ENCODE measurements around the gene DTL. TPM values are rescaled to one million over a fixed set of nuclear protein-coding genes. Genes with fewer than 3 reads are reported as not detected.

The DTL gene, protein sequence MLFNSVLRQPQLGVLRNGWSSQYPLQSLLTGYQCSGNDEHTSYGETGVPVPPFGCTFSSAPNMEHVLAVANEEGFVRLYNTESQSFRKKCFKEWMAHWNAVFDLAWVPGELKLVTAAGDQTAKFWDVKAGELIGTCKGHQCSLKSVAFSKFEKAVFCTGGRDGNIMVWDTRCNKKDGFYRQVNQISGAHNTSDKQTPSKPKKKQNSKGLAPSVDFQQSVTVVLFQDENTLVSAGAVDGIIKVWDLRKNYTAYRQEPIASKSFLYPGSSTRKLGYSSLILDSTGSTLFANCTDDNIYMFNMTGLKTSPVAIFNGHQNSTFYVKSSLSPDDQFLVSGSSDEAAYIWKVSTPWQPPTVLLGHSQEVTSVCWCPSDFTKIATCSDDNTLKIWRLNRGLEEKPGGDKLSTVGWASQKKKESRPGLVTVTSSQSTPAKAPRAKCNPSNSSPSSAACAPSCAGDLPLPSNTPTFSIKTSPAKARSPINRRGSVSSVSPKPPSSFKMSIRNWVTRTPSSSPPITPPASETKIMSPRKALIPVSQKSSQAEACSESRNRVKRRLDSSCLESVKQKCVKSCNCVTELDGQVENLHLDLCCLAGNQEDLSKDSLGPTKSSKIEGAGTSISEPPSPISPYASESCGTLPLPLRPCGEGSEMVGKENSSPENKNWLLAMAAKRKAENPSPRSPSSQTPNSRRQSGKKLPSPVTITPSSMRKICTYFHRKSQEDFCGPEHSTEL
- total RNA-seq (2022; extraction: Qiagen RNA extraction) = 18.8 to 24.8 TPM (median 20.6 TPM) in 5 replicates

DNA sequence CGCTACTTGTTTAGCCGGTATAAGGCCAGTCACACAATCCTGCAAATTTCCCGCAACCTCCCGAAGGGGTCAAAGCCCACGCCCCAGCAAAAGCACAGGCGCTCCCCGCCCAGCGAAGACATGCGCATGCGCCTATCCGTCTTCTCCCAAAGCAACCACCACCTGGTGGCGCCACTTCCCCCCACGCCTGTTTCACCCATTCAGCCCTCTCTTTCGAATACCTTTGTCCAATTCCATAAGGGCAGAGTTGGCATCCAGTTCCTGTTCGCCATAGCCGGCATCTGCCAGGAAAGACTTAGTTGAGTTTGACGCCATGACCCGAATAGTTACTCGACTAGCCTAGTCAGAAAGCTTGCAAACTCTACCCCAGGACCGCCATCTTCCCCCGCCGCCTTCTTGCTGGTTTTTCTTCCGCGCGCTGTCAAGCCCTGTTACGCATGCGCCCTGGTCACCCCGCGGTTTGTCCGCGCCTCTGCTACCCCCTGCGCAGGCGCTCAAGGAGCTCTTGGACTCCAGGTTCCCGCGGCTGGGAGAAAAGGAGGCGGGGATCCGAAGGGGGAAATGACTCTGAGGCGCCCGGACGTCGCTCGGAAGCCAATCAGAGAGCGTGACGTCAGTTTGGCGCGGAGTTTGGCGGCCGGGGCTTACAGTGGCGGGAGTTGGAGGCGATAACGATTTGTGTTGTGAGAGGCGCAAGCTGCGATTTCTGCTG, at the start of gene DTL, which contains the start of gene INTS7:
DTL (plus strand) TSS at position 626 of the 712 bp plus-strand sequence. CDS start 143 bp downstream, outside the sequence.
INTS7 (minus strand) TSS at position 435 of the 712 bp plus-strand sequence; CDS start at position 315, 120 bp downstream.

Other genes with a start within 250 kb of the DTL start
- gene LPGAT1, start 205.0 kb upstream of the DTL start, total RNA-seq (2022; extraction: Qiagen RNA extraction) = 19.1 to 30.6 TPM (median 26.9 TPM) in 5 replicates
- gene INTS7, start 191 bp upstream of the DTL start, total RNA-seq (2022; extraction: Qiagen RNA extraction) = 17.8 to 19.9 TPM (median 18.9 TPM) in 5 replicates
- 20.6 to 23.7 TPM (median 23.0 TPM) in 5 replicates for gene PPP2R5A, start 249.7 kb downstream of the DTL start, total RNA-seq (2022; extraction: Qiagen RNA extraction)

All from A549 treated with Hydrocortisone at 1 μM for 4 hours (cell line).